K562 (cell line): ENCODE results near the gene SH3GL3. TPM values are rescaled to one million over a fixed set of nuclear protein-coding genes. Genes with fewer than 3 reads are reported as not detected.

ENCODE experiments used
- ATAC-seq: fragments of 200-7000 bp; cut with Tn5 transposase; 3 replicates; pipeline ENCODE4 v1.9.1; 2020; ENCODE audit warnings: moderate library complexity
- BruUV-seq: library from RNA; stranded (reverse); fragments of 400-500 nt; replicated peaks from 2 replicates; lab custom pipeline; 2021; lab: Mats Ljungman, UMichigan
- CTCF ChIA-PET: fragments of 300-600 bp; formaldehyde crosslinking; extraction: SDS; loops from one replicate; lab custom pipeline; 2021; ENCODE audit warnings: low intra/inter-chr PET ratio; lab: Yijun Ruan, JAX
- POLR2A ChIA-PET: fragments of 300-600, 350-650 bp; sonication (Branson Sonifier 250); formaldehyde crosslinking; extraction: SDS; loops from one replicate; lab custom pipeline; 2021; ENCODE audit warnings: antibody characterized with exemption, inconsistent platforms; lab: Yijun Ruan, JAX
- DNase-seq, 4 experiments: peaks; one replicate each; pipeline versions ENCODE4 v3.0.0 to v3.0.0-alpha.2; 2011 to 2018; ENCODE audit warnings: low spot score in 3 of 4, mixed read lengths in 3 of 4; ENCODE audit errors: extremely low read depth in 1 of 4
- FAIRE-seq: peaks from 2 replicates; lab custom pipeline; 2011; peaks lifted over from hg19 to GRCh38; lab: Jason Lieb, UNC
- H2AFZ ChIP-seq: 2 replicates; pipeline ENCODE4 v1.6.0; 2011; ENCODE audit warnings: low read depth, low read length, control low read depth, inconsistent platforms
- H3K27ac ChIP-seq: fragments of 200-600 bp; 3 replicates; pipeline ENCODE4 v1.8.0; 2011; ENCODE audit warnings: low read depth, mild to moderate bottlenecking, control low read depth, inconsistent platforms, low read length, moderate library complexity, mixed read lengths; ENCODE audit errors: extremely low read depth
- H3K27me3 ChIP-seq, 2 experiments: fragments of 300-600 bp in 1 of 2; 2 replicates in 1 of 2; 3 replicates in 1 of 2; pipeline versions ENCODE4 v1.6.0 to v1.8.0; 2011; ENCODE audit warnings: inconsistent platforms in 2 of 2, low read length in 2 of 2, mild to moderate bottlenecking in 1 of 2, mixed read lengths in 1 of 2, moderate library complexity in 1 of 2; ENCODE audit not compliant: control insufficient read depth in 2 of 2, insufficient read depth in 2 of 2
- H3K36me3 ChIP-seq: fragments of 300-600 bp; 3 replicates; pipeline ENCODE4 v1.8.0; 2011; ENCODE audit warnings: mild to moderate bottlenecking, low read length, inconsistent platforms; ENCODE audit not compliant: control insufficient read depth, insufficient read depth
- H3K4me1 ChIP-seq, 2 experiments: fragments of 200-600 bp in 1 of 2; replicated peaks in 1 of 2; 2 replicates in 1 of 2; 3 replicates in 1 of 2; pipeline versions ENCODE4 v1.5.1 to v1.8.0; 2011; ENCODE audit warnings: inconsistent platforms in 2 of 2, low read length in 2 of 2, mild to moderate bottlenecking in 1 of 2, mixed read lengths in 1 of 2, moderate library complexity in 1 of 2; ENCODE audit not compliant: control insufficient read depth in 2 of 2, insufficient read depth in 2 of 2
- H3K4me2 ChIP-seq: 2 replicates; pipeline ENCODE4 v1.6.1; 2011; ENCODE audit warnings: low read length, control low read depth, inconsistent platforms, mixed read lengths; ENCODE audit not compliant: insufficient read depth
- H3K4me3 ChIP-seq: fragments of 200-600 bp; sonication (generic), shearing (Covaris generic); 2 replicates; pipeline ENCODE4 v1.5.1; 2016; ENCODE audit warnings: control low read depth, inconsistent platforms
- H3K79me2 ChIP-seq: fragments of 200-600 bp; 3 replicates; pipeline ENCODE4 v1.8.0; 2011; ENCODE audit warnings: low read length, inconsistent platforms; ENCODE audit not compliant: control insufficient read depth, insufficient read depth
- H3K9ac ChIP-seq, 2 experiments: 2 replicates each; pipeline versions ENCODE4 v1.6.0 to v1.6.1; 2011; ENCODE audit warnings: low read depth in 2 of 2, low read length in 2 of 2, control low read depth in 1 of 2, inconsistent platforms in 1 of 2, mild to moderate bottlenecking in 1 of 2, mixed read lengths in 1 of 2; ENCODE audit not compliant: insufficient read depth in 1 of 2
- H3K9me1 ChIP-seq: one replicate; pipeline ENCODE4 v1.6.0; 2011; ENCODE audit warnings: inconsistent platforms, mild to moderate bottlenecking, low read length, moderate library complexity; ENCODE audit not compliant: control insufficient read depth, insufficient read depth
- H3K9me3 ChIP-seq: replicated peaks from 2 replicates; pipeline ENCODE4 v1.5.1; 2011; ENCODE audit warnings: low read depth, low read length, inconsistent platforms; ENCODE audit not compliant: control insufficient read depth, insufficient read depth
- H4K20me1 ChIP-seq: replicated peaks from 2 replicates; pipeline ENCODE4 v1.6.1; 2011; ENCODE audit warnings: low read length, inconsistent platforms, mixed read lengths; ENCODE audit not compliant: control insufficient read depth, insufficient read depth
- ARID3B ChIP-seq: fragments of 250-450 bp; sonication (Bioruptor Pico); IDR thresholded peaks from 2 replicates; pipeline ENCODE4 v1.4.0; 2020; ENCODE audit warnings: borderline replicate concordance
- ARID4B ChIP-seq: sonication (generic); formaldehyde crosslinking; IDR thresholded peaks from 2 replicates; pipeline ENCODE4 v1.8.0; 2022; ENCODE audit warnings: mild to moderate bottlenecking, missing genetic modification reagents
- GTF2E2 ChIP-seq: fragments of 200-800 bp; sonication (Bioruptor generic); IDR thresholded peaks from 2 replicates; pipeline ENCODE4 v1.6.1; 2016; ENCODE audit warnings: missing genetic modification characterization, missing compliant biosample characterization
- MAFG ChIP-seq: fragments of 450-650 bp; conservative IDR thresholded peaks from 2 replicates; pipeline ENCODE4 v1.6.1; 2016; ENCODE audit warnings: missing genetic modification characterization, missing compliant biosample characterization
- RBM22 ChIP-seq: fragments of 200-400 bp; formaldehyde crosslinking; IDR thresholded peaks from 2 replicates; pipeline ENCODE4 v1.6.1; 2018; ENCODE audit warnings: low read length, low read depth; ENCODE audit not compliant: poor library complexity, severe bottlenecking
- SRSF3 ChIP-seq: fragments of 200-400 bp; formaldehyde crosslinking; IDR thresholded peaks from 2 replicates; pipeline ENCODE4 v1.6.1; 2016; ENCODE audit warnings: mild to moderate bottlenecking, low read length, moderate library complexity; ENCODE audit not compliant: insufficient read depth
- WGBS: fragments of 100-300 bp; shearing (Covaris generic); methylation state at CpG from one replicate; pipeline ENCODE4 v1.1.6; 2016; ENCODE audit warnings: low coverage, mixed read lengths; ENCODE audit not compliant: insufficient coverage; ENCODE audit errors: missing lambda C conversion rate; 5-methylcytosine and 5-hydroxymethylcytosine counted together
- in situ Hi-C: fragments of 300-500 bp; cut with MboI; formaldehyde crosslinking; loops from 4 replicates; pipeline ENCODE4 v1.15.0; 2018; ENCODE audit warnings: inconsistent platforms, mixed read lengths
- intact Hi-C: fragments of 100-400 bp; cut with micrococcal nuclease; formaldehyde crosslinking; loops from 2 replicates; pipeline ENCODE4 v1.14.2; 2022
- polyA plus RNA-seq, 8 experiments: library from polyadenylated mRNA; depleted of rRNA in 4 of 8; stranded (reverse) in 5 of 8; unstranded in 3 of 8; fragments of >200 nt; fragmentation: Nextera tagmentation in 2 of 8; fragmentation: Illumina TruSeq in 1 of 8; extraction: Ambion mirVana in 2 of 8; extraction: Trizol in 1 of 8; gene quantifications; 2 replicates each; pipeline versions ENCODE4 v1.2.1 to v1.2.3, GENCODE V29; 2011 to 2014; ENCODE audit warnings: inconsistent platforms in 1 of 8, missing spikeins in 1 of 8
- total RNA-seq, 7 experiments: library from RNA; depleted of rRNA in 6 of 7; stranded (reverse); fragments of >200 nt in 6 of 7; fragmentation: Illumina TruSeq in 2 of 7; extraction: Trizol in 2 of 7; gene quantifications; 2 replicates each; pipeline versions ENCODE4 v1.2.1 to v1.2.3, GENCODE V29; 2011 to 2021; ENCODE audit warnings: low replicate concordance in 1 of 7
- TF ChIP-seq, protein P1 (sequence below), 3 experiments: IDR thresholded peaks in 2 of 3; conservative IDR thresholded peaks in 1 of 3; 2 replicates each; pipeline ENCODE4 v1.5.1; 2011 to 2012; ENCODE audit warnings: low read length in 3 of 3, mild to moderate bottlenecking in 3 of 3, control low read depth in 2 of 3, improper control_type of control experiment in 1 of 3, inconsistent platforms in 1 of 3, low read depth in 1 of 3, mixed read lengths in 1 of 3, moderate library complexity in 1 of 3; ENCODE audit not compliant: insufficient read depth in 2 of 3
- TF ChIP-seq, protein P2 (sequence below): IDR thresholded peaks from 2 replicates; pipeline ENCODE4 v1.6.1; 2012; ENCODE audit warnings: low read depth, low read length, improper control_type of control experiment, borderline replicate concordance
- TF ChIP-seq, protein P3 (sequence below): sonication (generic); IDR thresholded peaks from 2 replicates; pipeline ENCODE4 v1.6.1; 2016

SH3GL3 gene
- total and polyA plus RNA-seq, 9 of the 15 experiments (the other 6 are each of a cell fraction or from before 2014, with no cell fraction given), result 3.9 to 16.0 (median 9.7) TPM

DNA sequence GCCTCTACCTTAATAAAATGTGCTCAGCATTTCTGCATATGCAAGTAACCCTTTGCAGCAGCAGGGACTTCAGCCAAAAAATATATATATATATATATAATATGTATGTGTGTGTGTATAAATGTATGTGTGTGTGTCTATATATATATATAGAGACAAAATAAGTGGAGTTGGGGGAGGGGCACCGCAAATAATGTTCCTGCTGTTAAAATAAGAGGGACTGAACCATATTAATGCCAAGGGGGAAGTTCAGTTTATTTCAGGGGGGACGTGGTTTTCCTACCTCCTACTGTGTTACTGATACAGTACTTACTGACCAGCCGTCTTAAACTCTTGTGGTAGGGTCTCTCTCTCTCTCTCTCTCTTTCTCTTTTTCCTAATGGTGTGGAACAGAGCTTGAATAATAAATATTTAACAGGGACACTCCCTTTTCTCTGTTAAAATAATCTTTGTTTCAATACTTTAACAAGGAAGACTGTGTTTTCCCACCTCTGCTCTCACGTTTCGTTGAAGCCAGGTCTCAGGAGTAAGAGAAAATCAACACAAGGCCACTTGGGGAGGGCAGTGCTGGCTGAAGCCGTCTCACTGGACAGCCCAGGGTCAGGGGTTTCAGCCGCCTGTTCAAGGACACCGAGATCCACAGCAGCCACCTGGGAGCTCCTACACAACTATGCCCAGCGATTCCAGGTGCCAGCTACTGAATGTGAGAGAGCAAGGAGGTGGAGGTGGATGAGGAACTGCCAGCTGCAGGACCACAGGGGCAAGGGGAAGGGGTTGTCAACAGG, 164.0 kb downstream of the SH3GL3 start:
- H4K20me1 ChIP-seq, result no peaks in the 10 kb centered on the region
- intact Hi-C loops, result no loop called here
- no peak for TF ChIP-seq ARID3B (CRISPR knock-in tag)
- no peak for TF ChIP-seq MAFG (tag)
- TF ChIP-seq SRSF3, result no peak
- no peak for TF ChIP-seq ARID4B
- no peak for TF ChIP-seq GTF2E2 (tag)
- TF ChIP-seq, protein P1, sequence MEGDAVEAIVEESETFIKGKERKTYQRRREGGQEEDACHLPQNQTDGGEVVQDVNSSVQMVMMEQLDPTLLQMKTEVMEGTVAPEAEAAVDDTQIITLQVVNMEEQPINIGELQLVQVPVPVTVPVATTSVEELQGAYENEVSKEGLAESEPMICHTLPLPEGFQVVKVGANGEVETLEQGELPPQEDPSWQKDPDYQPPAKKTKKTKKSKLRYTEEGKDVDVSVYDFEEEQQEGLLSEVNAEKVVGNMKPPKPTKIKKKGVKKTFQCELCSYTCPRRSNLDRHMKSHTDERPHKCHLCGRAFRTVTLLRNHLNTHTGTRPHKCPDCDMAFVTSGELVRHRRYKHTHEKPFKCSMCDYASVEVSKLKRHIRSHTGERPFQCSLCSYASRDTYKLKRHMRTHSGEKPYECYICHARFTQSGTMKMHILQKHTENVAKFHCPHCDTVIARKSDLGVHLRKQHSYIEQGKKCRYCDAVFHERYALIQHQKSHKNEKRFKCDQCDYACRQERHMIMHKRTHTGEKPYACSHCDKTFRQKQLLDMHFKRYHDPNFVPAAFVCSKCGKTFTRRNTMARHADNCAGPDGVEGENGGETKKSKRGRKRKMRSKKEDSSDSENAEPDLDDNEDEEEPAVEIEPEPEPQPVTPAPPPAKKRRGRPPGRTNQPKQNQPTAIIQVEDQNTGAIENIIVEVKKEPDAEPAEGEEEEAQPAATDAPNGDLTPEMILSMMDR (IDR thresholded peaks at IDR 0.05 in 2 of 3, conservative IDR thresholded peaks at IDR 0.05 in 1 of 3; ENCODE audit: insufficient read depth in 2 of 3, low read depth in 1 of 3, low read length in 3 of 3), result no peak
- TF ChIP-seq, protein P2, sequence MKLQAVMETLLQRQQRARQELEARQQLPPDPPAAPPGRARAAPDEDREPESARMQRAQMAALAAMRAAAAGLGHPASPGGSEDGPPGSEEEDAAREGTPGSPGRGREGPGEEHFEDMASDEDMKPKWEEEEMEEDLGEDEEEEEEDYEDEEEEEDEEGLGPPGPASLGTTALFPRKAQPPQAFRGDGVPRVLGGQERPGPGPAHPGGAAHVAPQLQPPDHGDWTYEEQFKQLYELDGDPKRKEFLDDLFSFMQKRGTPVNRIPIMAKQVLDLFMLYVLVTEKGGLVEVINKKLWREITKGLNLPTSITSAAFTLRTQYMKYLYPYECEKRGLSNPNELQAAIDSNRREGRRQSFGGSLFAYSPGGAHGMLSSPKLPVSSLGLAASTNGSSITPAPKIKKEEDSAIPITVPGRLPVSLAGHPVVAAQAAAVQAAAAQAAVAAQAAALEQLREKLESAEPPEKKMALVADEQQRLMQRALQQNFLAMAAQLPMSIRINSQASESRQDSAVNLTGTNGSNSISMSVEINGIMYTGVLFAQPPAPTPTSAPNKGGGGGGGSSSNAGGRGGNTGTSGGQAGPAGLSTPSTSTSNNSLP, result no peak
- TF ChIP-seq, protein P3, sequence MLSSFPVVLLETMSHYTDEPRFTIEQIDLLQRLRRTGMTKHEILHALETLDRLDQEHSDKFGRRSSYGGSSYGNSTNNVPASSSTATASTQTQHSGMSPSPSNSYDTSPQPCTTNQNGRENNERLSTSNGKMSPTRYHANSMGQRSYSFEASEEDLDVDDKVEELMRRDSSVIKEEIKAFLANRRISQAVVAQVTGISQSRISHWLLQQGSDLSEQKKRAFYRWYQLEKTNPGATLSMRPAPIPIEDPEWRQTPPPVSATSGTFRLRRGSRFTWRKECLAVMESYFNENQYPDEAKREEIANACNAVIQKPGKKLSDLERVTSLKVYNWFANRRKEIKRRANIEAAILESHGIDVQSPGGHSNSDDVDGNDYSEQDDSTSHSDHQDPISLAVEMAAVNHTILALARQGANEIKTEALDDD, result no peak
- TF ChIP-seq RBM22, result no peak

More for the DNA sequence above, 164.0 kb downstream of the SH3GL3 start:
- DNase-seq, result no peak
- in situ Hi-C loops, result no loop called here
- ATAC-seq, result no peak
- WGBS, result 35% methylated on average over 9 of the region's 9 CpGs
- H3K9me3 ChIP-seq, result no peaks in the 10 kb centered on the region
- no peak overlapping the region for H3K4me2 ChIP-seq
- H2AFZ ChIP-seq, result no peak overlapping the region
- no peaks in the 10 kb centered on the region for H3K9me1 ChIP-seq
- H3K4me1 ChIP-seq, result no peaks in the 10 kb centered on the region
- no peak for FAIRE-seq
- no peak overlapping the region for H3K4me3 ChIP-seq
- H3K36me3 ChIP-seq, result no peaks in the 10 kb centered on the region
- no peaks in the 10 kb centered on the region for H3K27me3 ChIP-seq
- H3K9ac ChIP-seq, result no peak overlapping the region
- BruUV-seq, result no TSS peak
- ChIA-PET CTCF (no interaction called here), POLR2A (interaction anchor here (1.1 kb wide), 1 partner anchor 25 kb away, joined by 3 read pairs; no protein-coding TSS in a partner anchor)
- no peak overlapping the region for H3K27ac ChIP-seq
- H3K79me2 ChIP-seq, result no peaks in the 10 kb centered on the region
